GM18526 (cell line): ENCODE results near the gene PDC.

ENCODE experiments used
- POLR2A ChIP-seq: IDR thresholded peaks from 3 replicates; pipeline ENCODE4 v1.6.1; 2011; ENCODE audit not compliant: insufficient read length; ENCODE audit errors: extremely low read depth

The PDC gene

GRCh38 chr1:186421446-186421845 is 39.5 kb downstream of the PDC start:
- TF ChIP-seq POLR2A, result no peak

- no peak for TF ChIP-seq POLR2A
These were observed 40.0 kb downstream of the PDC start for GRCh38 chr1:186420923-186421322.

- no peak for TF ChIP-seq POLR2A
These were observed 40.6 kb downstream of the PDC start for GRCh38 chr1:186420311-186420710.

- TF ChIP-seq POLR2A, result no peak
These were observed 42.4 kb downstream of the PDC start for GRCh38 chr1:186418503-186418902.

GRCh38 chr1:186413319-186413718 is 47.6 kb downstream of the PDC start:
- no peak for TF ChIP-seq POLR2A

GRCh38 chr1:186409091-186409490 is 51.8 kb downstream of the PDC start:
- no peak for TF ChIP-seq POLR2A

GRCh38 chr1:186404454-186405051 is 56.4 kb downstream of the PDC start:
- no peak for TF ChIP-seq POLR2A

- TF ChIP-seq POLR2A, result no peak
These were observed 57.3 kb downstream of the PDC start for GRCh38 chr1:186403632-186404031.
